Vagina (tissue), 2 donors: ENCODE data around the gene TIMM17B.

ENCODE experiments used
- POLR2AphosphoS5 ChIP-seq, 2 donors: sonication (generic); formaldehyde crosslinking; IDR thresholded peaks; one replicate each; pipeline ENCODE4 v1.9.0; 2017; ENCODE audit warnings: antibody characterized with exemption in 2 of 2, mild to moderate bottlenecking in 2 of 2, low read depth in 1 of 2; ENCODE audit not compliant: insufficient read depth in 1 of 2
- TF ChIP-seq, protein P1 (sequence below), 3 experiments: fragments of 450-650 bp in 2 of 3; fragments of 200-600 bp in 1 of 3; sonication (generic) in 1 of 3; IDR thresholded peaks; one replicate each; pipeline ENCODE4 v1.5.1; 2017 to 2019; ENCODE audit warnings: antibody characterized with exemption in 3 of 3, mild to moderate bottlenecking in 2 of 3, moderate library complexity in 2 of 3

DNA sequence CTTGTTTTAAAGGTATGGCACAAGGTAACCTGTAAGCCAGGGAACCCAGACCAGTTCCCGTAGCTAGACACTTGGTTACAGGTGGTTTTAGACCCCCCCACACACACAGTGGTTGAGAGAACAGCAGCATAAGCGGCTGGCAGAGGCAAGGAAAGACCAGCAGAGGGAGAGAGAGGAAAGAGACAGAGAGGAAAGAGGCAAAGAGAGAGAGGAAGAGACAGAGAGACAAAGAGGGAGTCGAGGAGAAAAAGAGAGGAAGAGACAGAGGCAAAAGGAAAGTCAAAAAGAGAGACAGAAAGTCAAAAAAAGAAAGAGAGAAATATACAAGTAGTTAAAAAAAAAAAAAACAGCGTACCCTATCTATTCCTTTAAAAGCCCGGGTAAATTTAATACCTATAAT, 42.7 kb downstream of the TIMM17B start:
- TF ChIP-seq, protein P1, sequence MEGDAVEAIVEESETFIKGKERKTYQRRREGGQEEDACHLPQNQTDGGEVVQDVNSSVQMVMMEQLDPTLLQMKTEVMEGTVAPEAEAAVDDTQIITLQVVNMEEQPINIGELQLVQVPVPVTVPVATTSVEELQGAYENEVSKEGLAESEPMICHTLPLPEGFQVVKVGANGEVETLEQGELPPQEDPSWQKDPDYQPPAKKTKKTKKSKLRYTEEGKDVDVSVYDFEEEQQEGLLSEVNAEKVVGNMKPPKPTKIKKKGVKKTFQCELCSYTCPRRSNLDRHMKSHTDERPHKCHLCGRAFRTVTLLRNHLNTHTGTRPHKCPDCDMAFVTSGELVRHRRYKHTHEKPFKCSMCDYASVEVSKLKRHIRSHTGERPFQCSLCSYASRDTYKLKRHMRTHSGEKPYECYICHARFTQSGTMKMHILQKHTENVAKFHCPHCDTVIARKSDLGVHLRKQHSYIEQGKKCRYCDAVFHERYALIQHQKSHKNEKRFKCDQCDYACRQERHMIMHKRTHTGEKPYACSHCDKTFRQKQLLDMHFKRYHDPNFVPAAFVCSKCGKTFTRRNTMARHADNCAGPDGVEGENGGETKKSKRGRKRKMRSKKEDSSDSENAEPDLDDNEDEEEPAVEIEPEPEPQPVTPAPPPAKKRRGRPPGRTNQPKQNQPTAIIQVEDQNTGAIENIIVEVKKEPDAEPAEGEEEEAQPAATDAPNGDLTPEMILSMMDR (IDR thresholded peaks at IDR 0.05): no peak
- TF ChIP-seq POLR2AphosphoS5 (IDR thresholded peaks at IDR 0.05; ENCODE audit: insufficient read depth in 1 of 2, low read depth in 1 of 2): no peak
